NCI-H774 (cell line): ENCODE measurements around the gene FAM78B.

Experiments used
- DNase-seq: peaks from one replicate; lab custom pipeline; 2025; lab: John Stamatoyannopoulos, UW

FAM78B gene

GRCh38 chr1:166066107-166066506, 100.7 kb downstream of the FAM78B start:
- no peak for DNase-seq

GRCh38 chr1:166064951-166065350, 101.8 kb downstream of the FAM78B start:
- no peak for DNase-seq

- no peak for DNase-seq
Measured at GRCh38 chr1:166064313-166064926, 102.4 kb downstream of the FAM78B start.

GRCh38 chr1:166063701-166064100, 103.1 kb downstream of the FAM78B start:
- DNase-seq: no peak

- DNase-seq: no peak
Measured at GRCh38 chr1:166062421-166063070, 104.3 kb downstream of the FAM78B start.

GRCh38 chr1:166057650-166058049, 109.2 kb downstream of the FAM78B start:
- DNase-seq: no peak

GRCh38 chr1:166053395-166053794, 113.4 kb downstream of the FAM78B start:
- DNase-seq: no peak

- DNase-seq: no peak
Measured at GRCh38 chr1:166040202-166040997, 126.4 kb downstream of the FAM78B start.

- DNase-seq: no peak
Measured at GRCh38 chr1:166039436-166040201, 127.2 kb downstream of the FAM78B start.

- DNase-seq: no peak
Measured at GRCh38 chr1:166036092-166036491, 130.7 kb downstream of the FAM78B start.

GRCh38 chr1:166032572-166033371, 134.0 kb downstream of the FAM78B start:
- no peak for DNase-seq

- no peak for DNase-seq
Measured at GRCh38 chr1:166031932-166032571, 134.7 kb downstream of the FAM78B start.

GRCh38 chr1:166029196-166029945, 137.4 kb downstream of the FAM78B start:
- no peak for DNase-seq

- no peak for DNase-seq
Measured at GRCh38 chr1:166026555-166026954, 140.2 kb downstream of the FAM78B start.

- DNase-seq: no peak
Measured at GRCh38 chr1:166026143-166026542, 140.7 kb downstream of the FAM78B start.

- DNase-seq: no peak
Measured at GRCh38 chr1:166020210-166020609, 146.6 kb downstream of the FAM78B start.
